ENCODE measurements around the gene HSPB3. TPM values are rescaled to one million over a fixed set of nuclear protein-coding genes. Genes with fewer than 3 reads are reported as not detected.
"Not testable (repeated sequence)": the region's sequence is repeated elsewhere in the genome, so short reads cannot be mapped to it uniquely, and the experiment has no call there.

HSPB3 gene
- not detected for polyA plus RNA-seq (2013, experiment 1 of 4)
- not detected for polyA plus RNA-seq (2013, experiment 2 of 4)
- not detected for polyA plus RNA-seq (2013, experiment 3 of 4)
- not detected for polyA plus RNA-seq (2013, experiment 4 of 4)

GRCh38 chr5:54455413-54456157 lies at the start of gene HSPB3:
TSS of gene HSPB3 (plus strand) at chr5:54455699. CDS start at chr5:54455790, 91 bp downstream.
- Histone ChIP-seq H3K9me3 (ENCODE audit: control insufficient read depth, low read length) (no peaks in the 10 kb centered on the region), H3K4me1 (ENCODE audit: control insufficient read depth, insufficient read depth, low read length) (no peaks in the 10 kb centered on the region), H3K4me3 (ENCODE audit: insufficient read depth, low read depth, low read length) (no peak within 1 kb of the TSS), H3K27me3 (ENCODE audit: control insufficient read depth, insufficient read depth, low read length, poor library complexity, severe bottlenecking) (no peaks in the 10 kb centered on the region), H3K36me3 (ENCODE audit: control insufficient read depth, insufficient read depth, low read length) (no peaks in the 10 kb centered on the region), H3K27ac (ENCODE audit: insufficient read depth, low read depth, low read length, poor library complexity, severe bottlenecking) (no peak within 1 kb of the TSS)
- 94 to 95% methylated on average over 18 of the region's 18 CpGs for WGBS, 2 experiments

- Histone ChIP-seq H3K36me3 (ENCODE audit: control insufficient read depth, insufficient read depth, low read length) (no peaks in the 10 kb centered on the region), H3K27ac (ENCODE audit: insufficient read depth, low read depth, low read length, poor library complexity, severe bottlenecking) (no peak overlapping the region), H3K4me1 (ENCODE audit: control insufficient read depth, insufficient read depth, low read length) (no peaks in the 10 kb centered on the region), H3K4me3 (ENCODE audit: insufficient read depth, low read depth, low read length) (no peak overlapping the region), H3K9me3 (ENCODE audit: control insufficient read depth, low read length) (no peaks in the 10 kb centered on the region), H3K27me3 (ENCODE audit: control insufficient read depth, insufficient read depth, low read length, poor library complexity, severe bottlenecking) (no peaks in the 10 kb centered on the region)
- 64 to 65% methylated on average over 2 of the region's 2 CpGs for WGBS, 2 experiments
Observed at GRCh38 chr5:54411176-54411575, 44.3 kb upstream of the HSPB3 start.

- 80 to 82% methylated on average over 2 of the region's 2 CpGs for WGBS, 2 experiments
- no peaks in the 10 kb centered on the region for H3K9me3 ChIP-seq (ENCODE audit: control insufficient read depth, low read length)
- no peak overlapping the region for H3K27ac ChIP-seq (ENCODE audit: insufficient read depth, low read depth, low read length, poor library complexity, severe bottlenecking)
- no peak overlapping the region for H3K4me3 ChIP-seq (ENCODE audit: insufficient read depth, low read depth, low read length)
- H3K4me1 ChIP-seq (ENCODE audit: control insufficient read depth, insufficient read depth, low read length): no peaks in the 10 kb centered on the region
- H3K27me3 ChIP-seq (ENCODE audit: control insufficient read depth, insufficient read depth, low read length, poor library complexity, severe bottlenecking): no peaks in the 10 kb centered on the region
- H3K36me3 ChIP-seq (ENCODE audit: control insufficient read depth, insufficient read depth, low read length): no peaks in the 10 kb centered on the region
Observed at GRCh38 chr5:54412913-54413312, 42.6 kb upstream of the HSPB3 start.

GRCh38 chr5:54415147-54415546 lies 40.4 kb upstream of the HSPB3 start:
- WGBS, 2 experiments: 94 to 98% methylated on average over 3 of the region's 3 CpGs
- Histone ChIP-seq H3K27me3 (ENCODE audit: control insufficient read depth, insufficient read depth, low read length, poor library complexity, severe bottlenecking) (no peaks in the 10 kb centered on the region), H3K9me3 (ENCODE audit: control insufficient read depth, low read length) (no peaks in the 10 kb centered on the region), H3K36me3 (ENCODE audit: control insufficient read depth, insufficient read depth, low read length) (no peaks in the 10 kb centered on the region), H3K4me3 (ENCODE audit: insufficient read depth, low read depth, low read length) (no peak overlapping the region), H3K27ac (ENCODE audit: insufficient read depth, low read depth, low read length, poor library complexity, severe bottlenecking) (no peak overlapping the region), H3K4me1 (ENCODE audit: control insufficient read depth, insufficient read depth, low read length) (no peaks in the 10 kb centered on the region)

GRCh38 chr5:54415896-54416601 lies 39.5 kb upstream of the HSPB3 start:
- no peaks in the 10 kb centered on the region for H3K27me3 ChIP-seq (ENCODE audit: control insufficient read depth, insufficient read depth, low read length, poor library complexity, severe bottlenecking)

GRCh38 chr5:54419573-54420423 lies 35.7 kb upstream of the HSPB3 start:
- not testable (repeated sequence) for H3K27ac ChIP-seq (ENCODE audit: insufficient read depth, low read depth, low read length, poor library complexity, severe bottlenecking); H3K36me3 ChIP-seq (ENCODE audit: control insufficient read depth, insufficient read depth, low read length); H3K9me3 ChIP-seq (ENCODE audit: control insufficient read depth, low read length); H3K4me1 ChIP-seq (ENCODE audit: control insufficient read depth, insufficient read depth, low read length); H3K4me3 ChIP-seq (ENCODE audit: insufficient read depth, low read depth, low read length); H3K27me3 ChIP-seq (ENCODE audit: control insufficient read depth, insufficient read depth, low read length, poor library complexity, severe bottlenecking)
- WGBS, 2 experiments: 76 to 86% methylated on average over 8 to 9 of the region's 10 CpGs

More at GRCh38 chr5:54415896-54416601, 39.5 kb upstream of the HSPB3 start:
- Histone ChIP-seq H3K9me3 (ENCODE audit: control insufficient read depth, low read length) (no peaks in the 10 kb centered on the region), H3K27ac (ENCODE audit: insufficient read depth, low read depth, low read length, poor library complexity, severe bottlenecking) (no peak overlapping the region), H3K4me1 (ENCODE audit: control insufficient read depth, insufficient read depth, low read length) (no peaks in the 10 kb centered on the region), H3K4me3 (ENCODE audit: insufficient read depth, low read depth, low read length) (no peak overlapping the region), H3K36me3 (ENCODE audit: control insufficient read depth, insufficient read depth, low read length) (no peaks in the 10 kb centered on the region)

GRCh38 chr5:54420511-54420910 lies 35.0 kb upstream of the HSPB3 start:
- not testable (repeated sequence) for H3K4me1 ChIP-seq (ENCODE audit: control insufficient read depth, insufficient read depth, low read length); H3K9me3 ChIP-seq (ENCODE audit: control insufficient read depth, low read length); H3K4me3 ChIP-seq (ENCODE audit: insufficient read depth, low read depth, low read length); H3K36me3 ChIP-seq (ENCODE audit: control insufficient read depth, insufficient read depth, low read length); H3K27me3 ChIP-seq (ENCODE audit: control insufficient read depth, insufficient read depth, low read length, poor library complexity, severe bottlenecking); H3K27ac ChIP-seq (ENCODE audit: insufficient read depth, low read depth, low read length, poor library complexity, severe bottlenecking)
- 95 to 98% methylated on average over 19 of the region's 30 CpGs for WGBS, 2 experiments

- H3K27ac ChIP-seq (ENCODE audit: insufficient read depth, low read depth, low read length, poor library complexity, severe bottlenecking): no peak overlapping the region
- no peaks in the 10 kb centered on the region for H3K36me3 ChIP-seq (ENCODE audit: control insufficient read depth, insufficient read depth, low read length)
- no peaks in the 10 kb centered on the region for H3K27me3 ChIP-seq (ENCODE audit: control insufficient read depth, insufficient read depth, low read length, poor library complexity, severe bottlenecking)
- no peaks in the 10 kb centered on the region for H3K4me1 ChIP-seq (ENCODE audit: control insufficient read depth, insufficient read depth, low read length)
- H3K4me3 ChIP-seq (ENCODE audit: insufficient read depth, low read depth, low read length): no peak overlapping the region
- H3K9me3 ChIP-seq (ENCODE audit: control insufficient read depth, low read length): no peaks in the 10 kb centered on the region
- 90 to 92% methylated on average over 3 of the region's 3 CpGs for WGBS, 2 experiments
Observed at GRCh38 chr5:54421976-54422375, 33.5 kb upstream of the HSPB3 start.

- no peaks in the 10 kb centered on the region for H3K4me1 ChIP-seq (ENCODE audit: control insufficient read depth, insufficient read depth, low read length)
- no peaks in the 10 kb centered on the region for H3K9me3 ChIP-seq (ENCODE audit: control insufficient read depth, low read length)
- H3K27me3 ChIP-seq (ENCODE audit: control insufficient read depth, insufficient read depth, low read length, poor library complexity, severe bottlenecking): no peaks in the 10 kb centered on the region
- no peak overlapping the region for H3K4me3 ChIP-seq (ENCODE audit: insufficient read depth, low read depth, low read length)
- no peaks in the 10 kb centered on the region for H3K36me3 ChIP-seq (ENCODE audit: control insufficient read depth, insufficient read depth, low read length)
- H3K27ac ChIP-seq (ENCODE audit: insufficient read depth, low read depth, low read length, poor library complexity, severe bottlenecking): no peak overlapping the region
- WGBS, 2 experiments: 91 to 96% methylated on average over 2 of the region's 2 CpGs
Observed at GRCh38 chr5:54425258-54425657, 30.2 kb upstream of the HSPB3 start.

GRCh38 chr5:54426209-54426608 lies 29.3 kb upstream of the HSPB3 start:
- H3K4me1 ChIP-seq (ENCODE audit: control insufficient read depth, insufficient read depth, low read length): no peaks in the 10 kb centered on the region
- no peak overlapping the region for H3K4me3 ChIP-seq (ENCODE audit: insufficient read depth, low read depth, low read length)
- no peak overlapping the region for H3K27ac ChIP-seq (ENCODE audit: insufficient read depth, low read depth, low read length, poor library complexity, severe bottlenecking)
- no peaks in the 10 kb centered on the region for H3K27me3 ChIP-seq (ENCODE audit: control insufficient read depth, insufficient read depth, low read length, poor library complexity, severe bottlenecking)
- no peaks in the 10 kb centered on the region for H3K9me3 ChIP-seq (ENCODE audit: control insufficient read depth, low read length)
- WGBS, 2 experiments: 80 to 88% methylated on average over 1 of the region's 1 CpG
- no peaks in the 10 kb centered on the region for H3K36me3 ChIP-seq (ENCODE audit: control insufficient read depth, insufficient read depth, low read length)

Data from ectodermal cell (in vitro differentiated cells).